DLD1 (cell line): ENCODE measurements around the gene TPP1.

Source experiments
- in situ Hi-C: cut with HindIII; loops from 2 replicates; pipeline ENCODE4 v1.10.0; 2017; ENCODE audit warnings: low sequenced_read_pairs

The TPP1 gene

GRCh38 chr11:6619004-6619745, at the start of gene TPP1:
TPP1 (minus strand) TSS chr11:6619422; CDS start chr11:6619400, 22 bp downstream.
- in situ Hi-C loops: loop anchor here (10.0 kb wide), 1 partner anchor 214 kb away; no protein-coding TSS in a partner anchor

- in situ Hi-C loops: no loop called here
Observed at GRCh38 chr11:6667733-6668374, 48.6 kb upstream of the TPP1 start.

- in situ Hi-C loops: no loop called here
Observed at GRCh38 chr11:6666302-6667183, 47.3 kb upstream of the TPP1 start.

GRCh38 chr11:6664551-6664950, 45.3 kb upstream of the TPP1 start:
- in situ Hi-C loops: no loop called here

- in situ Hi-C loops: no loop called here
Observed at GRCh38 chr11:6663794-6664469, 44.7 kb upstream of the TPP1 start.

GRCh38 chr11:6660712-6661111, 41.5 kb upstream of the TPP1 start:
- in situ Hi-C loops: no loop called here

GRCh38 chr11:6658647-6659046, 39.4 kb upstream of the TPP1 start:
- in situ Hi-C loops: no loop called here

GRCh38 chr11:6657346-6657745, 38.1 kb upstream of the TPP1 start:
- in situ Hi-C loops: no loop called here

- in situ Hi-C loops: no loop called here
Observed at GRCh38 chr11:6656936-6657335, 37.7 kb upstream of the TPP1 start.

- in situ Hi-C loops: no loop called here
Observed at GRCh38 chr11:6656584-6656915, 37.3 kb upstream of the TPP1 start.

GRCh38 chr11:6655790-6656583, 36.8 kb upstream of the TPP1 start, which contains the start of gene DCHS1:
DCHS1 (minus strand) TSS chr11:6655809; CDS start chr11:6641613, 14,196 bp downstream.
- in situ Hi-C loops: no loop called here

GRCh38 chr11:6655020-6655789, 36.0 kb upstream of the TPP1 start:
- in situ Hi-C loops: no loop called here

- in situ Hi-C loops: no loop called here
Observed at GRCh38 chr11:6654281-6655019, 35.2 kb upstream of the TPP1 start.

- in situ Hi-C loops: no loop called here
Observed at GRCh38 chr11:6653656-6654055, 34.4 kb upstream of the TPP1 start.

GRCh38 chr11:6653097-6653496, 33.9 kb upstream of the TPP1 start:
- in situ Hi-C loops: no loop called here

- in situ Hi-C loops: no loop called here
Observed at GRCh38 chr11:6652182-6652581, 33.0 kb upstream of the TPP1 start.

GRCh38 chr11:6650980-6651379, 31.8 kb upstream of the TPP1 start:
- in situ Hi-C loops: no loop called here

- in situ Hi-C loops: no loop called here
Observed at GRCh38 chr11:6650104-6650503, 30.9 kb upstream of the TPP1 start.

- in situ Hi-C loops: no loop called here
Observed at GRCh38 chr11:6648501-6648900, 29.3 kb upstream of the TPP1 start.
